GM18517 (cell line): Measurements from ENCODE around the gene IRAK1.

ENCODE experiments used
- ATAC-seq: cut with Tn5 transposase; IDR thresholded peaks from one replicate; pipeline ENCODE4 v1.9.1; 2021; ENCODE audit warnings: mild to moderate bottlenecking, moderate library complexity; ENCODE audit not compliant: unreplicated experiment

IRAK1 gene

DNA sequence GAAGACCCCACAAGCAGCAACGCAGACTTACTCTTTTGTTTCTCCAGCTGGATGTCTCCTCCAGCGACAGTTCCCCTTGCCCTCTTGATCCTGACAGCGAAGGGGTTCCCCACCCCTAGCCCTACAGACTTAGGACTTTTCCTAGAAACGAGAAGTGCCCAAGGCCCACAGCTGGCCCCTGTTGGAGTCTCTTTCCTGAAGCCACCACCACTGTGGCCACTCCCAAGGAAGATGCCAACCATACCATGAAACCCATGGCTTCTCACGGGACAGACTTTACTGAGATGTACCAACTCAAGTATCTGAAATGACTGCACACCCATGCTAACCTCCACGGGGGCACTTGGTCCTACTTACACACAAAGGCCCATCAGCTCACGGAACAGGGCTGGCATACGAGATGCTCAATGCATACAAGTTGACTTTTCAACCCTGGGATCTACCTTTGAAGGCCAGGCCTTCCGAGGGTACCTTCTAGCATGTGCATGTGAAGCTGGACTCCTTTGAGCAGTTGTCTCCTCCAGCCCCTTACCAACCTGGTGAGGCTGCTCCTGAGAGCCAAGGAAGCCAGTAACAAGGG lies 924 bp upstream of the IRAK1 start:
- ATAC-seq: no peak

DNA sequence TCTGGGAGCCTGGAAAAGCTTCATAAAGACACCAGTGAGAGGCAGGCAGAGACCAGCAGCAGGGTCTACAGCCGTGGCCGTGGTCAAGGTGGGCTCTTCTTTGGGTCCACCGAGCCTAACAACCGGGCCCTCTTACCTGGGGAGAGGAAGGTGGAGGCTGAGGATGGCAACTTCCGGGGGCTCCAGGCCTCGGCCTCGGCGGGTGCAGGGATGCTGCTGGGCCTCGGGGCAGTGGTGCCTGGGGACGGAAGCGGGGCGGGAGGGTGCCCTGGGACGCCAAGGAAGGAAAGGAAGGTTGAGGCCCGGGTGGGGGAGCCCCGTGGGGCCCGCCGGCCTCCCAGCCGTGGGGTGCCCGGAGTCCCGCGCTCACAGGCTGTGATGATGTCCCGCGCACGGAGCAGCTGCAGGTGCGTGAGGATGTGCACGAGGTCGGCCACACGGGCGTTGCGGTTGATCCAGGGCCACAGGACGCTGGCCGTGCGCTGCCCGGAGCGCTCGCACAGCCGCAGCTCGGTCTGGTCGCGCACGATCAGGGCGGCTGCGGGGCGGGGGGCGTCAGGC lies 561 bp downstream of the IRAK1 start:
- no peak for ATAC-seq

DNA sequence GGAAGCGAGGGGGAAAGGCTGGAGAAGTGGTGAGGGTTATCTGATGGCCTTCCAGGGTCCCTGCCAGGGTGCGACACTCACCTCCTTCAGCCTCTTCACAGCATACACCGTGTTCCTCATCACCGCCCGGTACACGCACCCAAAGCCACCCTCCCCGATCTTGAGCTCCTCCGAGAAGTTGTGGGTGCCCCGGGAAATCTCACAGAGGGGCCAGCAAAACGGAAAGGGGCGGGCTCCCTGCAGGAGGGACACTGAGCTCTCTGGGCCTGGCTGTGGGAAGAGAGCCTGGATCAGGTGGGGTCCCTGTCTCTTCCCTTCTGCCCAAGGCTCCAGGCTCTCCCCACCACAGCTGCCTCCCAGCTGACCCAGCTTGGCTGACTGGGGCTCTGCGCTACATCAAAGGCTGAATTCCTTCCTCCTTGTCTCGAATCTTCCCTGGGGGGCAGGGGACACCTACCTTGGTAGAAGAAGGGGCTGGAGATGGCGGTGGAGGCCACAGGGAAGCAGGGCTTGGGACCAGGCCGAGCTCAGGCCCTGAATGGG lies 1.1 kb downstream of the IRAK1 start:
- ATAC-seq: no peak

DNA sequence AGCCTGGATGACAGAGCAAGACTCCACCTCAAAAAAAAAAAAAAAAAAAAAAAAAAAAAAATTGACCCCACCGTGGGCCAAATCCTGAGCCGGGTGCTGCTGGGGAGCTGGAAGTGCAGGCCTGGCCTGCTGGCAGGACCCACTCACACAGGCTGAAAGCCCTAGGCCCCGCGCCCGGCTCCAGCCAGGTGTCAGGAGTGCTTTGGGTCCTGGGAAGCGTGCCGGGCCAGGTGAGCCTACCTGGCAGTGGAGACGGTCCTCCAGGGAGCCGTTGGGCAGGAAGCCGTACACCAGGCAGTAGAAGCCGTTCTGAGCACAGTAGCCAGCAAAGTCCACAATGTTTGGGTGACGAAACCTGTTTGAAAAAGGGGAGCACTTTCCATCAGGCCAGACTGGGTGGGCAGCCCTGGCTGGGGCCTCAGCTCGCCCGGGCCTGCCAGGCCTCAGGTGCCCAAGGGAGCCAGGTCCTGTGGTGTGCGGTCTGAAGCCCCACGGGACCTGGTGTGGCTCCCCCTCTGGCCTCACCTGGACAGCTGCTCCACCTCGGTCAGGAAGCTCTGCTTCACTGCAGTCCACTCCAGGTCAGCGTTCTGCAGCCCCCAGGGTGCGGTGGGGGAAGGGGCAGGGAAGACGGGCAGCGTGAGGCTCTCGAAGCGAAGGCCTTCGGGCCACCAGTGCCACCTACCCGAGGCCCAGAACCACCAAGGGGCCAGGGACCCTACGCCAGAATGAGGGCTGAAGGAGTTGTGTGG lies 1.8 kb downstream of the IRAK1 start:
- no peak for ATAC-seq

DNA sequence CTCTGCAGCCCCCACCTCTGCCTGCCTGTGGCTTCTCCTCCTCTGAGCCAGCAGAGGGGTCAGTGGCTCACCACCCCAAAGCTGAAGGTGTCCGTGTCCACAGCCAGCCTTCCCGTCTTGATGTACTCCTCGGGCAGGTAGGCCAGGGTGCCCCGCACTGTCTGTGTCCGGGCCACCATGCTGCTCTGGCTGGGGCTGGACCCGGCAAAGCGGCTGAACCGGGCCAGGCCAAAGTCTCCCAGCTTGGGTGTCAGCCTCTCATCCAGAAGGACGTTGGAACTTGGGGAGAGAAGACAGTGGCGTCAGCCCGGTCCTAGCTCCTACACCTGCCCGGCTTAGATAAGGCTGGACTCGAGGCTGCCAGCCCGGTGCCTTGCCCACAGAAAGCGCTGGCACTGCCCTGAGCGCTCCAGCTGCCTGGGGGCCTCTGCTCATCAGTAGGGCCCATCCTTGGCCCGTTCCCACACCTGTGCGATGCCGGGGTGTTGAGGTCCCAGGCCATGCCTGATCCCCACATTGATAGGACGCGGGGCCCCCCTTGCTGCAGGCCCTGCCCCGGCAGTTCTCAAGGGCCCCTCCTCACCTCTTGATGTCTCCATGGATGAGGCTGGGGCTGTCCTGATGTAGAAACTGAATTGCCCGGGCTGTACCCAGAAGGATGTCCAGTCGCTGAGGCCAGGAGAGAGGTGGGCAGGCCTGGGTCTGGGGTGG lies 3.2 kb downstream of the IRAK1 start:
- ATAC-seq: no peak

DNA sequence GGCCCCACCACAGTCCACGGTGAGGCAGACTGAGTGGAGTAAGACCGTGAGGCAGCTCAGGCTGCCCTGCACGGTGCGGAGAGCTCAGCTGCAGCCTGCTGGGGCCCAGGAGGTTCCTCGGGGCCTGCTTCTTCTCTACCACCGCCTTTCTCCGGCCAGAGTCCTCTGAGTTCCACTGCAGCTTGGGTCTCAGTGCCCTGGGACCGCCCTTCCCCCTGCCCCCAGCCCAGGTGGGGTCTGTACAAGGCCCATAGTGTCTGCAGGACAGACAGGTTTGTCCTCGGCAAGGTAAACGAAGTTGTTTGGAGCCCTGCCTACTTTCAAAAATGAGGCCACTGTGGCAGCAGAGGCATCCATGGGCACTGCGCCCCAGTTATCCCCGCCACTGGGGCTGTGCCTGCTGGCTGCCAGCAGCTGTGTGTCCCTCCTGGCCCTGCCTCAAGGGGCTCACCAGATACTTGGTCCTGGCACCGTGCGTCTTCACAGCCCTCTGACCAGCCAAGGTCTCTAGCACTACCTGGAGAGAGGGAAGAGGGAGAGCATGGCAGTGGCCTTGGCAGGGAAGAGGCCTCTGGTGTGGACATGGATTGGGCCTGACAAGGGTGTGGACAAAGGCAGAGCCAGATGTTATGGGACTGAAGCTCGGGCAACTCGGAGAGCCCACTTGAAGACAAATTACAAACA lies 4.0 kb downstream of the IRAK1 start:
- no peak for ATAC-seq

DNA sequence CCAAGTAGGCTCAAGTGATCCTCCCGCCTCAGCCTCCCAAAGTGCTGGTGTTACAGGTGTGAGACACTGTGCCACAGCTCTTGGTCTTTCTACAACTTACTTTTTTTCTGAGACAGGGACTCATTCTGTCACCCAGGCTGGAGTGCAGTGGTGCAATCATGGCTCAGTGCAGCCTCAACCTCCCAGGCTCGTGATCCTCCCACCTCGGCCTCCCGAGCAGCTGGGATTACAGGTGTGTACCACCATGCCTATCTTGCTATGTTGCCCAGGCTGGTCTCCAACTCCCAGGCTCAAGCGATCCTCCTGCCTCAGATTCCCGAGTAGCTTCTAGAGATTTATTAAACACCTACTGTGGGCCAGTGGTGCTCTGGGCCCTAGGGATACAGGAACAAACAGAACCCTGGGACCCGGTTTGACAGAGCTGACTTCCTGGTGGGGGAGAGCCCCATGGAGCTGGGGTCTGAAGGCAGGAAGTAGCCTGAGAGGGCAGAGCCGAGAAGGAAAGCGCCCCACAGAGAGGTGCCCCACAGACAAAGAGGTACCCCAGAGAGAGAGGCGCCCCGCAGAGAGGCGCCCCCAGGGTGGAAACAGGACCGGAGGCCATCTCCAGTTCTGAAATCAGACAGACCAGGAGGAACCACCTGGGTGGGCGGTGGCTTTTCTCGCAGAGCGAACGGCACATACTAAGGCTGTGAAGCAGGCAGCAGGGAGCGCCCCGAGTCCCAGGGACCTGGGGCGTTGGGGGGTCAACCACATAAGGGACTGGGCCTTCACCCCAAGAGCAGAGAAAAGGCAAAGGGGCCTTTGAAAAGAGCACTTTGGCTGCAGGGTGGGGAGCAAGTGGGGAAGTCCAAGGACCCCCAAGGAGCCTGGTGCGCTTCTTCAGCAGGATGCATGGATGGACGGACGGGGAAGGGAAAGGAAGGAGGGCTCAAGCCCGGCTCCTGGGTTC lies 5.0 kb downstream of the IRAK1 start:
- no peak for ATAC-seq

DNA sequence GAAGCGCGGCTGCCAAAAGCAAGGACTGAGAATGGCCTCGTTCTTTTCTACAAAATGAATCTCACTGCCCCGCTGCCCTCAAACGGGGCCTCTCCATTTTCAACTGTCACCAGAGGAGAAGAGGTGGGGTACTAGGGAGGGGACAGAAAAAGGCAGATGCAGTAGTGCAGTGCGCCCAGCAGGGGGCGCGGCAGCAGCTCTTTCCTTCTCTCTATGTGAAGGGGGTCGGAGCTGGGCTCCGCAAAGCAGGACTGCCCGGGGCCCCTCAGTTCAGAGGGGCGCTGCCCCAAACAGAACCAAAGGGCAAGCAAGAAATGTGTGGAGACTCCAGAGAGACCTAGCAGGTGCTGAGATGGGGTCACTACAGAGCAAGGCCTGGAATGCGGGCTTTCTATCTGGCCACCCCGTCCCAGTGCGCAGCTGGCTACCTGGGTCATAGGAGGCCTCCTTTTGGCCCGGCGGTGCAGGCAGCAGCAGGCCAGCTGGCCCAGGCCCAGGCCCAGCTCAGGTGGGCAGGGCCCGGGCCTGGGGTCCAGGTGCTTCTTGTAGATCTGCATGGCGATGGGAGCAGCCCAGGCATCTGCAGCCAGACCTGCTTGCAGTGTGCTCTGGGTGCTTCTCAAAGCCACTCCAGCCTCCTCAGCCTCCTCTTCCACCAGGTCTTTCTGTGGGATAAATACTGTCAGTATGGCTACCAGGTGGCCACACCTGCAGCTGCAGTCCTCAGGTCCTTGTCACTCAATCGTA lies 5.9 kb downstream of the IRAK1 start:
- no peak for ATAC-seq

DNA sequence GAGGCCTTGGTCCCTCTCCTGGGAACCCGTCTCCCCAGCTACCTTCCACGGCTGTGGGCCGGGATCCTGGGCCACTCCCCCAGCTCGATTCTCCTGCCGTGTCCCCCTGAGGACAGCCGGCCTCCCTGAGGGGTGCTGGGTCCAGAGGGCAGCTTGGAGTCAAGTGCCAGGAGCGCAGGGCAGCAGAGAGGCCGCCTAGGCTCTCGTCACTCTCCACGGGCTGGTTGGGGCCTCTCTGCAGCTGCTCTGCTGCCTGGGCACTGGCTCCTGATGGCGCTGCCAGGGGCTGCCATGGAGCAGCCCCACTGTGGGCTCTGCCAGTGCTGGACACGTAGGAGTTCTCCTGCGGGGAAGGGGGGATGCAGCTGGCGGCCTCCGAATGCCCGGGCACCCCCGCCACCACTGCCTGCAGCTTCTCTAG lies 6.7 kb downstream of the IRAK1 start:
- ATAC-seq: no peak

DNA sequence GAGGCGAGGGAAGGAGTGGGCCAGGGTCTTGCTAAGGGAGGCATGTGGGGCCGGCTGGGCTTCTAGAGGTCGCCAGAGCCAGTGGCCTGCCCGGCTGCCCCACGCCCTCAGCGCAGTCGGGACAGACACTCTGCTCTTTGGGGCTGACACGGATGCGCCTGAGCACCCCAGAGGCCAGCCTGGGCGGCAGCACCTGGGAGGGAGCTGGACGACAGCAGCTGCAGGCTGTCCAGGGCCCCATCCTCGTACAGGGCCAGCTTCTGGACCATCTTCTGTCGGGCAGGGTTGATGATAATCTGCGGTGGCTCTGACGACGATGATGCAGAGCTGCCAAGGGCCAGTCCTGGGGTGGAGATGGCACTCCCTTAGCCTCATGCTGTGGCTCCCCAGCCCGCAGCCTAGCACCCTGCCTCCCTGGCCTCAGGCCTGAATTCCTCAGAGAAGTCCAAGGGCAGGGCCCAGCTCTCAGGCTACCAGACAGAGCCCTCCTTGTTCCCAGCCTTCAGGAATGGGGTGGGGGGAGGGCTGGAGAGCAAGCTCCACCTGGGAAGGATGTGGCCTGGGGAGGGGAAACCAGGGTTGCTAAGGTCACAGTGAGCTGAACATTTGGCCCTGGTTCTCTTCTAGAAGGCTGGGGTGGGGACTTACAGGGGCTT lies 7.2 kb downstream of the IRAK1 start:
- no peak for ATAC-seq

DNA sequence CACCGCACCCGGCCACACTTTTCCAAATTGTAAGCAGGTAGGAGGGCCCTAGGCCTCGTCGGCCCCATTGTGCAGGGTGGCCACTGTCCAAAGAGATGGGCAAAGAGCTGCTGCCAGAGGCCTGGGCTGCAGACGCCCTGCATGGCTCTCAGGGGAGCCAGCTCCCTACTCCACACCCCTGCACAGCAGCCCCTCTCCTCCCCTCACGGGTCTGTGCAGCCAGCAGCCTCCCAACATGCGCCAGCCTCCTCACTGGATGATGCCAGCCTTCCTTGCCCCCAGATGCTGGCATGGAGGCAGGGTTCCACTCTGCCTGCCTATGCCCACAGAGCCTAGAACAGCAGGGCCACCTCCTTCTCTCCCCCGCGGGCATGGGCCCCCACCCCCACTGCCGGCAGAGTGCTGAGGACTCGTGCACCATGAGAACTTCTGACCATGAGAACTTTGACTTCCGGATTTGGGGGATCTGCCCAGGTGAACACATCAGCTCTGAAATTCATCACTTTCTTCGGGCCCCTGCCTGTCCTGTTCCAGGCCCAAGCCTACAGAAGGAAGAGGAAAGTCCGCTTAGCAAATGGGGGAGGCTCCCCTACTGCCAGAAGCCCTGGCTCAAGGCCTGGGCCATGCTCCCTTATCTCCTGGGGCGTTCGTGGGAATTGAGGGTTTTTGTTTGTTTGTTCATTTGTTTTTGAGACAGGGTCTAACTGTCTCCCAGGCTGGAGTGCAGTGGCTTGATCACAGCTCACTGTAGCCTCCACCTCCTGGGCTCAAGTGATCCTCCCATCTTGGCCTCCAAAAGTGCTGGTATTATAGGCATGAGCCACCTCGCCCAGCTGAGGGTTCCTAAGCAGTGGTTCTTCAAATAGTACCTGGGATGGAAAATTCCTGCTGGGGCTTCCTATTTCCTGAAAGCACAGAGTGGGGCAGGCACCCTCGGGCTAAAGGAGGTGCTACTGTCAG lies 8.0 kb downstream of the IRAK1 start:
- ATAC-seq: no peak

DNA sequence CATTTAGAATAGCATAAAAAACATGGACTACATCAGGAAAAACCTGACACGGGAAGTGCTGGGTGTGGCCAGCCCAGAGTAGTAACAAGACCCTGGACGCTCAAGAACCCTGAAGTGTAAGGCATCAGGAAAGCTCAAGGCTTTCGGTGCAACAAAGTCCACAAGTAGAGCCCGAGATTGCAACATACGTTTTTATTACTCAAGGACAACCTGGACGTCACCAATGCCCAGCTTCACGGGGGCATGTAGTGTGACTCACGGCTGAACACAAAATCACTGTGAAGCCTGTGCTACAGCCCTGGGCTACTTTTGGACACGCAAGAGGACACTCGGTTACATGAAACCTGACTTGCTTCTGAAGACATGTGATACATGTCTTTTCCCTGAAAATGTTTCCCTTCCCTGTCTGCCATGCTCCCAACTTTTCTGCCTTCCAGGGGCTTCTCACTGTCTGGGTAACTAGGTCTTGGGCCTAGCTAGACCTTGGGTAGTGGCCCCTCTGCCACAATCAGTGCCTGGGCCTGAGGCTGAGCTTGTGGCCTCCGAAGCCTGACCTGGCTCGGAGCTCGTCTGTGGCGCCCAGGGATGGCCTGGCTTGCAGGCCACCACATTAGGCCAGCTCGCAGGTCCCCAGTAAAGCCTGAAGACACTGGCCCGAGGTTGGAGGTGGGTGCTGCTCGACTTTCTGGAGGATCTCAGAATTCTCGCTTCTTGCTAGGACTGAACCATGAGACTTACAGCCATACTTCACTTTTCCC lies 9.2 kb downstream of the IRAK1 start:
- ATAC-seq: no peak

DNA sequence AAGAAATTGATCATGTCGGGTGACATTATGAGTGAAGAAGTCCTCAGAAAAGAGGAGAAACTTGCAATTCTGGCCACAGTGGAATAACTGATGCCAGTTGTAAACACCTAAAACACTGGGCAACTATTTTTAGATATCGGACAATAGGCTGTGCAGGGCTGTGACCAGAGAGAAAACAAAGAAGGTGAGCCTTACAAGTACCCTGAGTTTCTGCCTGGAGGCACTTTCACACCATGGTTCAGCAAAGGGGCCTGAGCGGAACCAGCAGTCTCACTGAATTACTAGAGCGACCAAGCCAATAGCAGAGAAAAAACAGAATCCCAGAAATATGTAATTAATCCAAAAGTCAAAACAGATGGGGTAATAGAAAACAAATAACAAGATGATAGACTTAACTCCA lies 11.2 kb downstream of the IRAK1 start:
- ATAC-seq: peak; percentile 22

DNA sequence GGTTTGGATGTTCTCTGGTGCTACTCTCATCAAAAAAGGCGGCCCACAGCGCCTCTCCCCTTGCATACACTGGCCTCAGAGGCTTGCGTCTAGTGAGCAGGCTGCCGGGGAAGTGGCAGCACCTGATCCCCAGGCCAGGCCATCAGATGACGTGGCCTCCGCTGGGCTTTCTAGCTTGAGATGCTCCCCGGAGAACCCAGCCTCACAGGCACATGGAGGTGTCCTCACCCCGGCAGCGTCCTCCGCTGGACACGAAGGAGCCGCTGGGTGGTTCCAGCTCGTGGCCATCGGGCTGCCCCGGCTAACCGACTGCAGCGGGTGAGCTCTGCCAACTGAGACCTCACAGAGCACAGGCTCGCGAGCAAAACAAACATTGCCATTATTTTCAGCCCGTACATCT lies 12.8 kb downstream of the IRAK1 start:
- no peak for ATAC-seq

DNA sequence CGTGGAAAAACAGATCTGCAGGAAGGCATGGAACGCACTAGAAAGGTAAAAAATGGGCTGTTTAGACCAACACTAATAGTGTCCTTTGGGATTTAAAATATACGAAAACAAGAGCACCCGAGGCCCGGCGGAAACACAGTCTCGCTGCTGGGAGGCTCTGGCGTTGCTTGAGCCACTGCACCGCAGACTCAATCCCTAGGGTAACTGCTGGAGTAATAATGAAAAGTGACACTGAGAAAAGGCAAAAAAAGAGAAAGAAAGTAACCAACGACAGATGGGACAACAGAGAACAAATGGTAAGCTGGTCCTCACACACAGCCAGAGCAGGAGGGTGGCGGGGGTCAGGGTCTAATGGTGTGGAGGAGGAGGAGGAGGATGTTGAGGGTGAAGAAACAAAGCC lies 15.4 kb downstream of the IRAK1 start:
- ATAC-seq: no peak

DNA sequence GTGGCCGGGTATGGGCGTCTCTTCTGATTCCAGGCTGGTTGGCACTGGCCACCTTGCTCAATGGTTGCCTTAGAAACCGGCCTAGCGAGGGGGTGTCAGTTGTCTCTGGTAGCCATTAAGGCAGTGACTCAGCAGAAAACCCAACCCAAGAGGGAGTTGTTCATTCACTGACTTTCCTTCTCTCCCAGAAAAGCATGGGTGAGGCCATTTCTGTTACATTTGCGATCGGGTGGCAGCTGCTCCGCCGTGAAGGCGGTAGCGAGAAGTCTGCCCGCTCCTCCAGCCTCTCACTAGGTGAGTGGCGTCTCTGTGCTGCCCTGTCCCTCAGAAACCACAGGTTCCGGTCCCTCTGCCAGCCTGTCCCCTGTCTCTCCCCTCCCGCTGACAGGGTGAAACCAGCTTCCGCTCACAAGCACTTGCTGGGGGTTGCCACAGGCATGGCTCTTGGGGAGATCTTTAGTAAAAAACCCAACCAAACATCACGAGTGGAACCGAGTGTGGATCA lies 17.4 kb downstream of the IRAK1 start:
- ATAC-seq: no peak

DNA sequence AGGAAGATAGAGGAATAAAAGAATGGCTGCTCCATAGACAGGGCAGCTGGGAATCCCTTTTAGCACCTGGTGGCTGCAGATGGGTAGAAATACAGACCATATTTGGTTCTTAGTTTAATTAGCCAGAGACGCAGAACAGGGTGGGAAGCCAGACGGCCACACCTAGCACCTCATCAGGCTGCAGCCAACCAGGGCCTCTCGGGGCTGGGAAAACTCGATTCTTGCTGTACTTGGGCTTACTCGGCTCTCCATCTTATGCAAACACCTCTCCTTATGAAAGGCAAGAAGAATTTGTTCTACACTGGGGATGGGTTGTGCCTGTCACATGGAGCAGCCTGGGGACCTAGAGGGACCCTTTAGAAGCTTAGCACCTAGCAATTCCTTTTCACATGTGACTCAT lies 19.7 kb downstream of the IRAK1 start:
- no peak for ATAC-seq
